Stimulated activated CD4-positive, alpha-beta T cell treated with anti-CD3 and anti-CD28 coated beads, Interleukin-15, amount 100 ng/mL, for 48 hours (primary cell): ENCODE measurements around the gene GNAS.

Experiments
- DNase-seq, 2 donors: peaks; one replicate each; pipeline ENCODE4 v3.0.0-alpha.2; 2020; ENCODE audit warnings: low read depth in 2 of 2

The GNAS gene

DNA sequence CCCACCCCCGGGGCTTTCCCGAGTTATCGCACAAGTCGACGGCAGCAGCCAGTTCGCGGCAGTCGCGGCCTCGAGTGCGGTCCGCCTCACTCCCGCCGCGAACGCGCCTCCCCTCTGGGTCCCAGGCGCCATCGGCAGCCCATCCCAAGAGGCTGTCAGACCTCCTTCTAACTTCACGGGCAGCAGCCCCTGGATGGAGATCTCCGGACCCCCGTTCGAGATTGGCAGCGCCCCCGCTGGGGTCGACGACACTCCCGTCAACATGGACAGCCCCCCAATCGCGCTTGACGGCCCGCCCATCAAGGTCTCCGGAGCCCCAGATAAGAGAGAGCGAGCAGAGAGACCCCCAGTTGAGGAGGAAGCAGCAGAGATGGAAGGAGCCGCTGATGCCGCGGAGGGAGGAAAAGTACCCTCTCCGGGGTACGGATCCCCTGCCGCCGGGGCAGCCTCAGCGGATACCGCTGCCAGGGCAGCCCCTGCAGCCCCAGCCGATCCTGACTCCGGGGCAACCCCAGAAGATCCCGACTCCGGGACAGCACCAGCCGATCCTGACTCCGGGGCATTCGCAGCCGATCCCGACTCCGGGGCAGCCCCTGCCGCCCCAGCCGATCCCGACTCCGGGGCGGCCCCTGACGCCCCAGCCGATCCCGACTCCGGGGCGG lies 1.6 kb downstream of the GNAS start:
- no peak for DNase-seq

- no peak for DNase-seq
Observed at GRCh38 chr20:58854638-58855471, 2.3 kb downstream of the GNAS start.

- DNase-seq: no peak
Observed at GRCh38 chr20:58855506-58856389, 3.2 kb downstream of the GNAS start.

- DNase-seq: no peak
Observed at GRCh38 chr20:58863044-58863790, 10.7 kb downstream of the GNAS start.

GRCh38 chr20:58864346-58864745 lies 11.8 kb downstream of the GNAS start:
- no peak for DNase-seq

- DNase-seq: no peak
Observed at GRCh38 chr20:58865843-58866242, 13.3 kb downstream of the GNAS start.

DNA sequence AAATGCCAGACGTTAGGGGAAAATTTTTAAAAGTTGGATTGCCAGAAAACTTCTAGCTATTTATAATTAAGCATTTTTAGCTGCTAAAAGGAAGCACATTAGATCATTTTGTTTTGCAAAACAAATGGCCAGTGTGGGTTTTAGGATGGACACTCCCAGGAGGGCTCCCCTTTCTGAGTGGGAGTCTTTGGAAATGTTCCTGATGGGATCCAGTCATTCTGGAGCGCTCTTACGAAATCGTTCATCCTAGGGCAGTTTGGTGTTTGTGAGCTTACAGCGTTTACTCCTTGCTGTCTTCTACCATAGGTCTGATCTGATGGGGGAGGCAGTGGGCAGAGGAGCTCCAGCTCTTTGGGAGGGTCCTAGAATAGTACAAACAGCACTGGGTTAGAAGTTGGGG lies 14.7 kb downstream of the GNAS start:
- DNase-seq: no peak

GRCh38 chr20:58868795-58869194 lies 16.3 kb downstream of the GNAS start:
- DNase-seq: no peak

DNA sequence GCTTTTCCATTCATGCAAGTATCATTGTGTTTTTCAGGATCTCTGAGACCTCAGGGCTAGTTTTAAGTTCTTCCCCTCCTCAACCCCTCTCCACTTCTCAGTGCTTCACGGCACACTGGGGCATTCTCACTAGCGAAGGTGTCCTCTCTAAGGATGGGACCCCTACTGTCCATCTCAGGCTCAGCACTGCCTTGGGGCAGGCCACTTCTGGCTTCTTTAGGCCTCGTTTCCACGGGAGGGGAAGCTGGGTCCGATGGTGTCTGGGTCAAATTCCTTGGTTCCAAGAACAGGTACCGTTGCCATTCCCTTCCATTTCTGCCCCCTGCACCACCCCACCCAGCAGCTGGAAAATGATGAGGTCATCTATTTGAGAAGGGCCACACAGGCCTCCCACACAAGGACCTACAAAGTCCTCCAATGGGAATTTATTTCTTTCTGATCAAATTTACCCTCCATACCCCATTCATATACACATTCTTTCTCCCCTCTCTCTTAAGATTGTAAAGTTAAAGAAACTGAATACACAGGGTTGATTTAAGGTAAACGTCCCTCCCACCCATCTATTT lies 17.2 kb downstream of the GNAS start:
- no peak for DNase-seq

- no peak for DNase-seq
Observed at GRCh38 chr20:58870293-58871014, 17.9 kb downstream of the GNAS start.

DNA sequence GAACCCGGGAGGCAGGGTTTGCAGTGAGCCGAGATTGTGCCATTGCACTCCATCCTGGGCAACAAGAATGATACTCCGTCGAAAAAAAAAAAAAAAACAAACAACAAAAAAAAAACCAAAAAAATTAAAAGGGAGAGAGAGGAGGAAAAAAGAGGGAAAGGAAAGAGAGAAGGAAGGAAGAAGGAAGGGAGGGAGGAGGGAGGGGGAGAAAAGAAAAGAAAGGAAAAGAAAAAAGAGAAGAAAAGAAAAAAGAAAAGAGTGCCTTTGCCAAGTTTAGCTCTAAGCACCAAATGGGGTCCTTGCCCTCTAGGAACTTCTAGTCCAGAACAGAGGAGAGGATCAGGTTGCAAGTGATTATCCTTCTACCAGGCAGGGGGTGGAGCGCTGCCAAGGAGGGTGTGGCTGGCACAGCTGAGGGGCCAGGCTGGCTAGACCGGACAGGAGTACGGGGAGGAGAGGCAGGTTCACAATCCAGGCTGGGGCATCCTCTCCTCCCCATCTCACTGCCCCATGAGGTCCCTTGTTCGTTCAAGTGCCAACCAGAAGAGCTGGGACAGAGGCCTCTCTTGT lies 19.1 kb downstream of the GNAS start:
- DNase-seq: no peak

GRCh38 chr20:58874469-58874868 lies 22.0 kb downstream of the GNAS start:
- DNase-seq: no peak

- DNase-seq: no peak
Observed at GRCh38 chr20:58875111-58875510, 22.6 kb downstream of the GNAS start.

DNA sequence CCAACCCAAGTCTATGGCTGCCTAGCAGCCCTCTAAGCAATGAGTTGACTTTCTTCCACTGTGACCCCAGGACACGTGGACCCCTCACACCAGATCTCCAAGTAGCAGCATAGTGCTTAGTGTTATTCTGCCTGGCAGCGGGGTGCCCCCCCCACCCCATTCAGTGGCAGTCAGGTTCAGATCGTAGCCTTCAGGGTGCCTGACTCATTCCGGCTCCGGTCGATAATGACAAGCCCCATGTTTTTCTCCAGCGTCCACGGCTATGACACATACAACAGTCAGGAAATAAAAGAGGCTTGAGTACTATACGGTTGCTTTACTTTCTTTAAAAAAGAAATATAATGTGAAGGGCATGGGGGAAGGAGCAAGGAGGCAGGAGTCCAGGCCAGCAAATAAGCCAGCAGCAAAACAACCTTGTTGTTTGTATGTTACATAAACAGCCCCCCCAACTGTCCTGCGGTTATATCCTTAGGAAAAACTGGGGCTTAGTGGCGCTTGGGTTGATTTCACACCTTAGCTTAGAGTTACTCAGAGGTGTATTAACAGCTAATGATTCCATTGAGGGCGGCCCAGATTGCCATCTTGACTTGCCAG lies 23.1 kb downstream of the GNAS start:
- DNase-seq: no peak

DNA sequence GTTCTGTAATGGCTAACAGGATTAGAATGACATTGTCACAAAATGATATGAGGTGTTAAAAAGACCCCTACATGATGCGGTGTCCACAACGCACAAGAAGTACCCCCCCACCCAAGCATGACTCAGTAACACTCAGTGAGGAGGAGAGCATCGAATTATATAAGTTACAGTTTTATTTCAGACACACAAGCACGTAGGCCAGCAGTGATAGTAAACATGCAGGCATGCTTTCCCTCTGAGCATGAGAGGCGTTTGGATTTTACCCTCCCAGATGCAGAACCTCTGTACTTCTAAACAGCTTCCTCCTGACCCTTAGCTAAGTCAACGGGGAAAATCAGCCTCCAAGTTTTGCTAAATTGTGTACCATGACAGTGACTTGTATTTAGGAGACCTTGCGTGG lies 23.9 kb downstream of the GNAS start:
- DNase-seq: no peak

GRCh38 chr20:58877050-58877975 lies 24.8 kb downstream of the GNAS start:
- DNase-seq: no peak

GRCh38 chr20:58877976-58878360 lies 25.5 kb downstream of the GNAS start:
- no peak for DNase-seq

- no peak for DNase-seq
Observed at GRCh38 chr20:58878399-58878798, 25.9 kb downstream of the GNAS start.

GRCh38 chr20:58880441-58880840 lies 27.9 kb downstream of the GNAS start:
- no peak for DNase-seq
